Breast epithelium (tissue), 3 donors: ENCODE measurements around the gene GRAMD2A.

Source experiments
- POLR2A ChIP-seq: fragments of 450-650 bp; IDR thresholded peaks from one replicate; pipeline ENCODE4 v1.6.1; 2016; ENCODE audit warnings: antibody characterized with exemption, mild to moderate bottlenecking, moderate library complexity
- POLR2AphosphoS5 ChIP-seq, 3 donors: sonication (generic); formaldehyde crosslinking; IDR thresholded peaks; one replicate each; pipeline ENCODE4 v1.6.1; 2017; ENCODE audit warnings: antibody characterized with exemption in 3 of 3
- TF ChIP-seq, protein P1 (sequence below), 3 donors: fragments of 450-650 bp; IDR thresholded peaks; one replicate each; pipeline ENCODE4 v1.5.1; 2016 to 2017; ENCODE audit warnings: antibody characterized with exemption in 3 of 3, mild to moderate bottlenecking in 3 of 3, moderate library complexity in 3 of 3

DNA sequence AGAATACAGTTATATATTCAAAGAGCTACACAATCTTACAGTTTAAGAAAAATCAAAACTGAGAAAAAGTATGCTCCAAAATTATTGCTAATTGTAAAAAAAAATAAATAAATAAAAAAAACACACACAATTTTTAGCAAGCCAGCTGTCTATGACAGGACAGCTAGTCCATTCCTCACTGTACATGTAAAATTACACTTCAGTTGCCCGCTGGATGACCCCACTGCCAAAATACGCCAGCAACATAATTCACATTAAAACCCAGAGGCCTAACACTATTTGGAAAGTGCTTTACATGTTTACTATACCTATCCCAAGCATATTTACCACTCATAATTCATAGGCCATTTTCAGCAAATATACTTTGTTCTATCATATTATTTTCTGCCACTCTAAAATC, 85.5 kb downstream of the GRAMD2A start:
- TF ChIP-seq POLR2A, result no peak
- TF ChIP-seq, protein P1, sequence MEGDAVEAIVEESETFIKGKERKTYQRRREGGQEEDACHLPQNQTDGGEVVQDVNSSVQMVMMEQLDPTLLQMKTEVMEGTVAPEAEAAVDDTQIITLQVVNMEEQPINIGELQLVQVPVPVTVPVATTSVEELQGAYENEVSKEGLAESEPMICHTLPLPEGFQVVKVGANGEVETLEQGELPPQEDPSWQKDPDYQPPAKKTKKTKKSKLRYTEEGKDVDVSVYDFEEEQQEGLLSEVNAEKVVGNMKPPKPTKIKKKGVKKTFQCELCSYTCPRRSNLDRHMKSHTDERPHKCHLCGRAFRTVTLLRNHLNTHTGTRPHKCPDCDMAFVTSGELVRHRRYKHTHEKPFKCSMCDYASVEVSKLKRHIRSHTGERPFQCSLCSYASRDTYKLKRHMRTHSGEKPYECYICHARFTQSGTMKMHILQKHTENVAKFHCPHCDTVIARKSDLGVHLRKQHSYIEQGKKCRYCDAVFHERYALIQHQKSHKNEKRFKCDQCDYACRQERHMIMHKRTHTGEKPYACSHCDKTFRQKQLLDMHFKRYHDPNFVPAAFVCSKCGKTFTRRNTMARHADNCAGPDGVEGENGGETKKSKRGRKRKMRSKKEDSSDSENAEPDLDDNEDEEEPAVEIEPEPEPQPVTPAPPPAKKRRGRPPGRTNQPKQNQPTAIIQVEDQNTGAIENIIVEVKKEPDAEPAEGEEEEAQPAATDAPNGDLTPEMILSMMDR (IDR thresholded peaks at IDR 0.05), result no peak
- no peak for TF ChIP-seq POLR2AphosphoS5 (IDR thresholded peaks at IDR 0.05)
